Measurements from ENCODE around the gene KLHL28. TPM values are rescaled to one million over a fixed set of nuclear protein-coding genes. Genes with fewer than 3 reads are reported as not detected.
A peak's percentile ranks its signal among the peaks of the same experiment; 100 is the strongest.

The KLHL28 gene
- total and polyA plus RNA-seq, 2 donors (not counting 3 experiments of a cell fraction or from before 2014, with no cell fraction given), result 2.9 to 7.3 TPM

DNA sequence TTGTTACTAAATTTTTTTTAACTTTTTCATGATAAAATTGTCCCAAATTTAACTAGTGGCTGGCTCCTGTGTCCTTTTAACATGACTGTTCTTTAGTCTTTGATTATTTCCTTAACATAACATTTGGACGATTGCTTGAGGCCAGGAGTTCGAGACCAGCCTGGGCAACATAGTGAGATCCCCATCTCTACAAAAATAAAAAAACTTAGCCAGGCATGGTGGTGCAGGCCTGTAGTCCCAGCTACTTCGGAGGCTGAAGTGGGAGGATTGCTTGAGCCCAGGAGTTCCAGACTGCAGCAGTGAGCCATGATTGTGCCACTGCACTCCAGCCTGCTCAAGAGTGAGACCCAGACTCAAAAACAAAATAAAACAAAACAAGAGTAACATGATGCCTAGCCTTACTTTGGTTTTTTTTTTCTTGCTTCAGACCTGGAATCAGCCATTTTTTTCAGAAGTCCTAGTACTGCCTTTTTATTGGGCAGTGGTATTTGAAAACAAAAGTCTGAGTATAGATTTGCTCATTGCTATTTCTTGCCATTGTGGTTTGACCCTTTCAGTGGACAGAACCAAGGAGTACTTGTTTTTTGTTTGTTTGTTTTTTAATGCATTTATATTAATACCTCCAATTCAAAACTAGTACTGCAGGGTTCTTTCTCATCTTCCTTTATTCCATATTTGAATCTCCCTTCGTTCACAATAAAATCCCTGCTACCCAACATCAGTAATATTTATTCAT, 5.0 kb upstream of the KLHL28 start:
- Histone ChIP-seq H3K79me2 (ENCODE audit: control insufficient read depth, insufficient read depth, low read length) (peaks cover 71% of the 10 kb centered on the region), H3K9ac (replicated peaks; ENCODE audit: extremely low read depth, insufficient read depth, low read length) (no peak overlapping the region), H3K27me3 (ENCODE audit: control insufficient read depth in 2 of 2, insufficient read depth in 2 of 2, low read length in 2 of 2) (no peaks in the 10 kb centered on the region), H2AFZ (ENCODE audit: low read depth, low read length) (no peak overlapping the region), H3K4me3 (replicated peaks in 1 of 3; ENCODE audit: insufficient read depth in 1 of 3, low read depth in 1 of 3, low read length in 3 of 3) (peak overlapping the region in 1 of 3 experiments; percentile 15), H3K9me3 (replicated peaks; ENCODE audit: control insufficient read depth, insufficient read depth, low read length) (no peaks in the 10 kb centered on the region), H3K4me1 (ENCODE audit: control insufficient read depth, extremely low read depth, insufficient read depth, low read length) (peaks cover 32% of the 10 kb centered on the region), H3K9me1 (replicated peaks; ENCODE audit: control insufficient read depth, extremely low read depth, insufficient read depth, low read length) (no peaks in the 10 kb centered on the region), H4K20me1 (replicated peaks; ENCODE audit: control insufficient read depth, extremely low read depth, insufficient read depth, low read length) (no peaks in the 10 kb centered on the region), H3K36me3 (ENCODE audit: control insufficient read depth in 2 of 2, extremely low read depth in 1 of 2, insufficient read depth in 2 of 2, low read length in 2 of 2) (no peaks in the 10 kb centered on the region), H3K27ac (ENCODE audit: insufficient read depth, low read depth, low read length) (no peak overlapping the region), H3K4me2 (ENCODE audit: insufficient read depth, low read length) (peak overlapping the region; percentile 40)
- no TSS peak for BruUV-seq (replicated peaks)
- no peak for FAIRE-seq
- intact Hi-C loops (cut with micrococcal nuclease) (no loop called here), dilution Hi-C loops (cut with MboI; ENCODE audit: extremely low pct_ligation_motif_present, low sequenced_read_pairs) (no loop called here)
- POLR2A ChIA-PET, result no interaction called here
- DNase-seq (ENCODE audit: low read depth, low spot score), result no peak
- TF ChIP-seq CTCF (IDR thresholded peaks at IDR 0.05; ENCODE audit: extremely low read depth in 1 of 2, insufficient read depth in 1 of 2, low read depth in 1 of 2, low read length in 2 of 2) (no peak), POLR2A (IDR thresholded peaks at IDR 0.05; ENCODE audit: low read depth, low read length) (no peak), MYC (IDR thresholded peaks at IDR 0.05; ENCODE audit: low read depth, low read length) (no peak), MAX (IDR thresholded peaks at IDR 0.05; ENCODE audit: insufficient read depth, insufficient read length) (no peak), EZH2 (IDR thresholded peaks at IDR 0.05; ENCODE audit: borderline replicate concordance, low read depth, low read length, severe bottlenecking) (no peak), FOS (IDR thresholded peaks at IDR 0.05; ENCODE audit: borderline replicate concordance, insufficient read depth, low read length) (no peak), JUN (IDR thresholded peaks at IDR 0.05; ENCODE audit: borderline replicate concordance, insufficient read depth, insufficient read length, low read depth) (no peak), GATA2 (IDR thresholded peaks at IDR 0.05; ENCODE audit: insufficient read depth, insufficient read length, low read depth, low read length) (no peak), POLR2AphosphoS5 (IDR thresholded peaks at IDR 0.05; ENCODE audit: insufficient read depth, low read depth, low read length) (no peak)
- CTCF ChIA-PET, result no interaction called here

All from endothelial cell of umbilical vein (primary cell).